ENCODE measurements around the gene DDX42.

DDX42 gene

DNA sequence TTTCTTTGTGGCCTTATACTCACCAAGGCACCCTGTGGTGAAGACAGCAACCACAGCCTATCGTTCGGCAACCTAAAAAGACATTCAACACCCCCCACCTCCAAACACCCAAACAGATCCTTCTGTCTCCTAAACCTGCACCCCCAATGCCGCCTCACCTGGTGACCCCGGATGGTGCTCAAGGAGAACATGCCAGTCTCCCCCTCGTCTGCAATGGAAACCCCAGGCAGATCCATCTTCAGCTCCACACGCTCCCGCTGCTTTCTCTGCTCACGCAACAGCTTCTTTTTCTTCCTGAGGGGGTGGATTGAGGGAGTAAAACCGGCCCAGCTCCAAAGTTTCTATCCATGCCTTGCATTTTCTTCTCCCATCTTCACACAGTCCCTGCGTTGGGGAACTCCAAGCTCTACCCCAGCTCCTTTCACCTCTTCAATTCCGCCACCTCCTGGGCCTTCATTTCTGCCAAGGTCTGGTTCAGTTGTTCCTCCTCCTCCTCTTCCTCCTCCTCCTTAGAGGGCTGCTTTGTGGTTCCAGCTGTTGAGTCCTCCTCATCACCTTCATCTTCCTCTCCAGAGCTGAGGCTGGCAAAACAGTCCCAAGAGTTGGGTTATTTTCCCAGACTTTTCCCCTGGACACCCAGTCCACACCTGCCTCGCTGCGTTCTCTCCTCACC lies 49.8 kb downstream of the DDX42 start:
- no peak for DNase-seq

DNA sequence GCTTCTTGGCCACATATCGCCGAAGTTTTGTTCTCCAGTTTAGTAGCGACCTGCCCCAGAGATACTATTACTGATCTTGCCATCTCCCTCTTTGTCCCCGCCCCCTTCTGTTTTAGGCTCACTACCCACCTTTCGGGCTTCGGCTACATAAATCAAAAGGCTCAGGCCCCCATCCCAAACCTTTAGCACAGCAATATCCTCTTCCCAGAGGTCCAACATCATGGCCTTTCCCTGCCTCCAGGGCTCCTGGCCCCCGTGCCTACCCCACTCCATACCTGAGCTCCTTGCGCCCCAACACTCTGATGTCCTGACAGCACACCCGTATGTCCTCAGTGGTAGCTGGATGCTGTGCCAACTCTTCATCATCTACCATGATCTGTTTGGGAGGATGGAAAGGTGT lies 50.4 kb downstream of the DDX42 start:
- no peak for DNase-seq

DNA sequence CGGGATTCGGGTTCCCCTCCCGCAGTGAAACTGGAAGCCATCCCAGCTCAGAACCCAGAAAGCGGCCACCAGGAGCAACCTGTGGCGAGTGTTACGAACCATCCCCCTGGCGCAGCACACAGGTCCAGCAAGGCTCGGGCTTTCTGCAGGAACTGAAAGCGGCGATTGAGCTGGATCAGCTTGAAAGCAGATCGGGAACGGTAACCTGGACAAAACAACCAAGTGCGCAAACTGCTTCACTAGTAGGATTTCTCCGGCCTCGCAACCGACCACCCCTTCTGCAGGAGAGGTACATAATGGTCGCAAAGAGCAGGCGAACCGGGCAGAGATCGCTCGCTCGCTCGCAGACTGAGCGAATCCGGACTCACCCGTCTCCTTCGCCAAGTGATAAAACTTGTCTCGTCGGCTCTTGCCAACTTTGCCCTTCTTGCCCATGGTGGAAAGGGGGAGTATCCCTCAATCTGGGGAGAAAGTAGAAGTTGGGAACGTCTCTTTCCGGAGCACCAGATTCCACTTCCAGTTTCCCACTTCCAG lies 52.6 kb downstream of the DDX42 start:
- DNase-seq, result no peak

DNA sequence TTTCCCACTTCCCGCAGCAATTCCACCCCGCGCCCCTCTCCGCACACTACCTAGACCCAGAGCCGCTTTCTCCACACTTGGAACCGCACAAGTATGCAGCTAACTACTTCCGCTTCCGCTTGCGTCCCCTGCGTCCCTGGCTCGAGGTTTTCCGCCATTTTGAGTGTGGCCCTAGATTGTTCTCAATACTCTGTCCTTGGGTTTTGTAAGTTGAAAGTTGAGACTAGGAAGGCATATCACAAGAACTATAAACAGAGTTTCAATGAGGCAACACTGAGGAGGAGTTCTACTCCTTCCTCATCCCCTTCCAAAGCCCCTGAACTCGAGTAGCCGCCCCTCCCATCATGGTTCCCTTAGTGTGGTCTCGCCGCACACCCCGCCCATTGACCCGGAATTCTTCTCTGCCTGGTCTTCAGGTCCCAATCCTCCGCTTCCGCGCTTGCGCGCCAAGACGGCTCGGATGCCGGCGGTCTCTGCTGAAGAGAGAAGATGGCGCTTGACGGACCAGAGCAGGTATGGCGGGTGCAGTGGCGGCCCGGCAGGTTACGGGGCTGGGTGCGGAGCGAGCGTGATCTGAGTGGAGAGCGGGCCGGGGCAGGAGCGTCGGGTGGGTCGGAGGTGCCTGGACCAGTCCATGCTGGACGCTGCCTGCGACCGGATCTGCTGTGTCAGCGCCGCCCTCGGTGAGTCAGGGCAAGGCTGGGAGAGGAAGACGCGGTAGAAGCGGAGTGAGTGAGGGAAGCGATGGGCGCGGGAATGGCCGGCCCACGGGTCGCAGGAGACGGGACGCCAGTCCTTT lies 53.2 kb downstream of the DDX42 start, which contains the start of the genes FTSJ3 and PSMC5:
TSS of gene FTSJ3 (minus strand) at position 662 of the 799 bp plus-strand sequence. CDS start 761 bp downstream, outside the sequence.
TSS of gene PSMC5 (plus strand) at position 430 of the 799 bp plus-strand sequence. CDS start at position 490, 60 bp downstream.
- peak; percentile 85 to 92 (median 90) for DNase-seq

DNA sequence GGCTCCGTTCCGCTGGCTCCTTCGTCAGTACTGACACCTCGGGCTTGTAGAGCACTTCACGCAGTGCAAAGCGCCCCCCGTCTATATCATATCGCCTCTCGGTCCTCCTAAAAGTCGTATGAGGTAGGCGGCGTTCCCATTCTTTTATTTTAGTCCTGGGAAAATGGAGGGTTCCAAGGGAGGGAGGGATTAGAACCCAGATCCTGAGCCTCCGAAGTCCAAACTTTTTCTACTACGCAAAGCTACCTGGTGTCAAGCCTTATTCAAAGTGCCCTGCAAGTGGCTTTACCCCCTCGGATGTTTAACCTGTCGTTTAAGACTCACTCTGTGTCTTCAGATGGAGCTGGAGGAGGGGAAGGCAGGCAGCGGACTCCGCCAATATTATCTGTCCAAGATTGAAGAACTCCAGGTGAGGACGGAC lies 53.8 kb downstream of the DDX42 start:
- DNase-seq, result no peak

DNA sequence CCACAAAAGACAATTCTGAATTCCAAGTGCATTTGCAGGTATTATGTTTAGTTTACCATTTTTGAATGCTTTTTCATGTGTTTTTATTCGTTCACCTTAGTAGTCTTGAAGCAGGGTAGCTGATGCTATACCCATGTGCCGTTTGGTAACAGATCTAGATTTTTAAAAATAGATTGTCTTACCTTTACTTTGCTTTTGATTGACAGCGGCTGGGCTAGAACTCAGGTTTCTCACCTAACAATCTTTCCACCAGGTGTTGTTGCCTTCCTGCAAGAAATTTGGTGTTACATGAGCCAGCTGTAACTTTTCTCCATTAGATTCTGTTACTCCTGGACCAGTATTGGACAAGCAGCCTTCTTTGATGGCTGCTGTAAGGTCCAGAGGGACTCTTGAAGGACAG lies 55.0 kb downstream of the DDX42 start:
- no peak for DNase-seq

DNA sequence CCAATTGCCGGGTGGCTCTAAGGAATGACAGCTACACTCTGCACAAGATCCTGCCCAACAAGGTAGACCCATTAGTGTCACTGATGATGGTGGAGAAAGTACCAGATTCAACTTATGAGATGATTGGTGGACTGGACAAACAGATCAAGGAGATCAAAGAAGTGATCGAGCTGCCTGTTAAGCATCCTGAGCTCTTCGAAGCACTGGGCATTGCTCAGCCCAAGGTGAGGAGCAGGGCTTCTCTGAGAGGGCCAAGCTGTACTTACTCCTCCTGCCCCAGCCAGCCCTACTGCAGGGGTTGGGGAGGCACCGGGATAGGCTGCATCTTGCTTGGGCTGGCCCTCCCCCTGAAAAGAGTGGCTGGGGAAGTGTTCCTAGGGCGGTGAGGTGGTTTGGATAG lies 56.3 kb downstream of the DDX42 start:
- no peak for DNase-seq

DNA sequence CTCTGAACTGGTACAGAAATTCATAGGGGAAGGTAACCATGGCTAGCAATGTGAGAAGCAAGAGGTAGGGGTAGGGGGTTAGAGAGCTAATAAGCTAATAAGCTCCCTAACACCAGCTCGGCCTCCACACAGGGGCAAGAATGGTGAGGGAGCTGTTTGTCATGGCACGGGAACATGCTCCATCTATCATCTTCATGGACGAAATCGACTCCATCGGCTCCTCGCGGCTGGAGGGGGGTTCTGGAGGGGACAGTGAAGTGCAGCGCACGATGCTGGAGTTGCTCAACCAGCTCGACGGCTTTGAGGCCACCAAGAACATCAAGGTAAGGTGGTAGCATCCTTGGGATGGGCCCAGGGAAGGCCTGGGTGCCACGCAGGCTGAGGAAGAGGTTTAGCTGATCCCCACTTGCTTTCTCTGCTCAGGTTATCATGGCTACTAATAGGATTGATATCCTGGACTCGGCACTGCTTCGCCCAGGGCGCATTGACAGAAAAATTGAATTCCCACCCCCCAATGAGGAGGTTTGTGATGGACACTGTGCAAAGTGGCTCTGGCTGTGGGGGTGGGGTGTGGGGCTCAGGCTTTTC lies 57.0 kb downstream of the DDX42 start:
- DNase-seq, result no peak

DNA sequence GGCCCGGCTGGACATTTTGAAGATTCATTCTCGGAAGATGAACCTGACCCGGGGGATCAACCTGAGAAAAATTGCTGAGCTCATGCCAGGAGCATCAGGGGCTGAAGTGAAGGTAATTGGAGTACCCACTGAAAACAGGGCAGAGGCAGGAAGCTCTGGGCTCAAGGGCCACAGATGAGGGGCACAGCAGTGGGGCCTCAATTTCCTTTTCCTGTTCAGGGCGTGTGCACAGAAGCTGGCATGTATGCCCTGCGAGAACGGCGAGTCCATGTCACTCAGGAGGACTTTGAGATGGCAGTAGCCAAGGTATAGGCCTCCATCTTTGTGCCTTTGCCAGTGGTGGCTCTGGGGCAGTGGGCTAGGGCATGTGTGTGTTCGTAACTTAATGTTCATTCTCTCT lies 57.5 kb downstream of the DDX42 start:
- no peak for DNase-seq

DNA sequence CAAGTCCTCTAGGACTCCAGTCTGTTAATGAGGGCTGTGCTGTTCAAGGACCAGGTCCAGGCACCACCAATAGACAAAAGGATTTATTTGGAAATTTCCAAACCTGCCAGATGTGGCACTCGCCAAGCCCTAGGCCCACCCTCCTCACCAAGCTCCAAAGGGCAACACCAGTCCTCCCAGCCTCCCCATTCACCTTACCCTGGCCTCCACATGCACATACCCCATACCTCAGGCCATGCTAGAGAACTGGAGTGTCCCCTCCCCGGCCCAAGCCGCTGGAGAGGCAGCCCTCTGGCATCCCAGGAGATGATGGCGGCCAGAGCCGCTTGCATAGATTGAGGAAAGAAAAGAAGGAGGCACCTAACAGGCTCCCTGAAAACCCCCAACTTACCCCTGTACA lies 58.0 kb downstream of the DDX42 start:
- DNase-seq, result no peak

DNA sequence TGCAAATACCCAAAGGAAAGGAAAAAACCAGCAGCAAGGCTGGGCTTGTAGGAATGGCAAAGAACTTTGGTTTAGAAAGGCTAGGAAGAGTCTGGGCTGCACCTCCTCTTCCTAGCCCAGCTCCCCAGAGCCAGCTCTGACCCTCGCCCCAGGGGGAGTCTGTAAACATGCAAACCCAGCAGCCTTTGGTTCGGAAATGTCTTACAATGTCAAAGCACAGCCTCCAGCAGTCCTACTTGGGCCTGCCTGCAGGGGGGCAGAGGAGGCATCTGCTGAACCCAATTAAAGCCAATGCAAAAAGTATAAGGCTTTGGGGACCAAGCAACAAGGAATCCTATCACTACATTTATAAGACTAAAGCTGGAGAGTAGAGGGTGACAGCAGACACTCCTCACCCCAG lies 58.5 kb downstream of the DDX42 start:
- DNase-seq, result no peak

DNA sequence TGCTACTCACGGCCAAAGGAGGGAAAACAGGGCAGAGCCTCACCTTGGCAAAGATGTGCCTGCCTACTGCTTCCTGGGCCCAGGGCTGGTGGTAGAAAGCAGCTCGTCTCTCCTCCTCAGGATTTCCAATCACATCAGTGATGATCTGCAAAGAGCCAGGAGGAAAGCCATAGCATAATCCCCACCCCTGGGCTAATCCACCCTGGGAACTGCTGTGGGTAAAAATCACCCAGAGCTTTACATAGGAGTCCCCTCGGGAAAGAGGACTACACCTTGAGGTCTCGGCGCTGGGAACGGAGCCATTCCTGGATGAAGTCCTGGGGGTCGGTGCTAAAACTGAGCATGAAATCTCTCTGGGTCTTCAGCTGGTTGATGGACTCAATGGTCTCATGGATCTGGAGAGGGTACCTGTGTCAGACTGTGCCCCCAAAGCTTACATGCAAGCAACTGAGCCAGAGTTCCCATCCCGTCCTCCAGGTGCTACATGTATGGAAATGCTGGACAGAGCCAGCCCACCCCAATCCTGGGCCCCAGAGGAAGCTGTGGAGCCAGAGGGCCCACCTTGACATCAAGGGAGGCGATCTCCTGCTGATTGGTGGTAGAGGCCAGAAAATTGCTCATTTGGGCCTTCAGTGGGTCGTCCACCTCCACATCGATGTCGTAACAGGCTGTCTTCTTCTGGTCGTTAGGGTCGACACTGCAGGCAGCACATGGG lies 59.2 kb downstream of the DDX42 start:
- DNase-seq, result no peak

DNA sequence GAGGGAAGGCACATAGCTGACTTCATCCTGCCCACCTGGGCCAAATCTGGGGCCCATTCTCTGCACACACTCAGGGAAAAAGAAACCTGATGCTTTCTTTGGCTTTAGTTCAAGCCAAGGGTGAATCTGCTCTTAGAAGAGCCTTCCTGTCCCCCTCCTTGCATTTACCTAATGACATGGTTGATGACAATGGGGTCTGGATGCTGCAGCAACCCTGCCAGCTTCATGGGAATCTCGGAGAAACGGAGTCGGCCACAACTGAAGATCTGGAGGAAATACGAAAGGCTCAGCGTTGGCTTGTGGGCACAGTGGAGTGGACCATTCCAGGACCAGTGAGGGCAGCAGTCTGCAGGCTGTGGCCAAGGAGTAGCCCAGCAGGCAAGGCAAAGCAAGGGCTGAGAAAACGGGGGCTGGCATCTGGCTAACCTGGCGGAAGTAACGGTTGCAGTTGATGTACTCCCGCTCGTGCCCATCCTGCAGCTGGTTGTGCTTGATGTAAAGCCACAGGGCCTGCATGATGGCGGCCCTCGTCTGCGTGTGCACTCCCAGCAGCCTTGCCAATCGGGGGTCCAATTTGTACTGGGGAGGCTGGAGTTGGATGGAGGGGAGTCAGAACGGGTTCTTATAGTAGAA lies 59.9 kb downstream of the DDX42 start:
- DNase-seq, result no peak

DNA sequence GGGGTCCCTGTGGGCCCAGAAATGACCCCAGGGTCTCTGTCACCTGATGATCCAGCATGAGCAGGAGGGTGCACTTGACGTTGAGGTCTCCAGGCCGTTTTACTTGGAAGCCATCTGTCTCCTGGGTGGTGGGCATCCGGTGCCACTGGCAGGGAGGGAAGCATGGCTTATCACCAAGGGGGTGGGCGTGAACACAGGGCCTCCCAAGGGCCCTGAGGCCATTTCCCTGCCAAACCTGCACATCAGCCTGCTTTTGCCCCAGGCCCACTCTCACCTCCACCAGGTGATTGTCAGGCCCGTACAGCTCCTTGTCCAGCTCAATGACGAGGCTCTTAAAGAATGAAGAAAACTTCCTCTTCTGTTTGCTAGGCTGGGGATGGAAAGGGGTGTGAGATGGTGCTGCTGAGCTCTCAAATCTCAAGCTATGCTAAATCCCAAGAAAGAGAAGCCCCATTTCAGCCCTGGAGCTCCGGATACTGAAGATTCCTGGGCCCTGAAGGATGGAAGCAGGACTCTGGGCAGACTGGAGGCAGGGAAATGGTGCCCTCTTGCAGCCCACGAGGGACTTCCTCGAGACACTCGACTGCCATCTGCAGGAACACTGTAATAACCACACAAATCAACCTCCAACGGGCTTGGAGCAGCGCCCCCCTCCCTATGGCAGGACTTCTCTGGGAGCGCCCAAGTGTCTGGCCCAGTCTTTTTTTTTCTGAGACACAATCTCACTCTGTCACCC lies 60.6 kb downstream of the DDX42 start:
- peak in 2 of 4 experiments; percentile 14 to 29 for DNase-seq

DNA sequence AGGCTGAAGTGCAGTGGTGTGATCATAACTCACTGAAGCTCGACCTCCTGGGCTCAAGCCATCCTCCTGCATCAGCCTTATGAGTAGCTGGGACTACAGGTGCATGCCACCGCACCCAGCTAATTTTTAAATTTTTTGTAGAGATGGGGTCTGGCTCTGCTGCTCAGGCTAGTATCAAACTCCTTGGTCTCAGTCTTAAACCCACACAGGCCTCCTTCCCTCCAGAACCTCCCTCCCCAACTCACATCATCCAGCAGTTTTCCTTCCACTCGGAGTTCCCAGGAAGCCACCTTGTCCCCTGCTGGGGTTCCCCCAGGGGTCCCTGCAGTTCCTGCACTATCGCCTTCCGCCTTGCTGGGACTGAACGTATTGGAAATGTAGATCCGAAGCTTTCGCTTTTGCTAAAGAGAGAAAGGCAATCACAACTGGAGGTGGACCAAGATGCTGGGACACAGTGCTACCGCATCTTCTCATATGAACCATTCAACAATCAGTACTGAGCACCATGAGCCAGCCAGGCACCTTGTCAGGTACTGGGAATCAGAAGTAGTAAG lies 61.3 kb downstream of the DDX42 start:
- DNase-seq, result no peak

DNA sequence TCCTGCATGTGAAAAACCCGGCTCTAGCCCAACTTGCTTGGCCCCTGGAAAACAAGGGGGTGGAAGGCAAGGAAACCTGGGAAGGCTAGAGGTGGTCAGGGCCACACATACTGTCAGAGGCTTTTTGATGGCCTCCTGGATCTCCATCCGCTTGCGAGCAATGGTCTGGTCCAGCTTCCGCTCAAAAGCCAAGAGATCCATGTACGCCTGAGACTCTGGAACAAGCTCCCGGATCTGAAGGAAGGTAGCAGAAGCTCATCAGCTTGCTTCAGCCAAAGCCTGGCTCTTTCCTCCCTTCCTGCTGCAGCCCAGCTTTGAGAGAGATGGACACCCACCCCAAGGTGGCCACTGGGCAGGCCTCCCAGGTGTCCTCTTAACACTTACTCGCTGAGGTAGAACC lies 62.8 kb downstream of the DDX42 start:
- DNase-seq, result no peak

DNA sequence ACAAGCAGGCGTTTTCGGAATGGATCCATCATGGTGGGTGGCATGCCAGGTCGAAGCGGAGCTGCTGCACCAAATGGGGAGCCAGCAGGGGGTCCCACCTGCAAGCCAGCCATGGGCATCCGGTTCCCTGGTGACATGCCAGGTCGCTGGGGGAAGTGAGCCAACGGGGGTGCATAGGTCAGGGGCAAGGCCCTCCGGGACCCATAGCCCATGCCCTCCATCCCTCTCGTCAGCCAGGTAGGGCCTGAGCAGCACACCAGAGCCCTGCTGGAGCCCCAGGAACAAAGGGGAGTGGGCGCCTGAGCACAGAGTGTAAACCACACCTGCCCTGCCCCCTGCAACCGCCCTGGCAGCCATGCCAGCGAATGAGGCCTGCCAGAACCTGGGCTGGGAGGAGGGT lies 63.5 kb downstream of the DDX42 start:
- no peak for DNase-seq

DNA sequence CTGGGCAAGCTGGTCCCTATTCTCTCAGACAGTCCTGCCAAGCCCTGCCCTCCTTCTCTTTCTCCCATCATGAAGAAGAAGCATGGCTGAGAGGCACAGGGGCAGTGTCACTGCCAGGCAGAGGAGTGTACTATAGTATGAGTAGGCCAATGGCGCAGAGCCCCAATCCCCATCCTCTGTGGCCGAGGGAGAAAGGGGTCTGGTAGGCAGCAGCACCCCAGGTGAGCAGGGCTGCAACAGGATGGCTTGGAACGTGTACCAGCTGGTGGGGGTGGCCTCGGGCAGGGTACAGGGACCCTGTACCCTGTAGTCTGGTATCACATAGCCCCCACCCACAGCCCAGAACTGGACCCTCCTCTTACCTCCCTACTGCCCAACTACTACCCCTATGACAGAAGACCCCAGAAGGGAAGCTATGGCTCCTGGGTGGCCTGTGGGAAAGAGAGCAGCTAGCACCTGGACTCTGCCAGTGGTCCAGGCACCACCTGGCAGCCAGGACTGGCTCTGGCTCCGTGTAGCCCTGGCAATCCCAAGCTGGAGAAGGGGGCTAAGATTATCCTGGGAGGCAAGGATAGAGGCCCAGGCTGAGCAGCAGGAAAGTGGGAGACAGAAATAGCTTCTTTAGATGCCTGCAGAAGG lies 64.1 kb downstream of the DDX42 start:
- no peak for DNase-seq

DNA sequence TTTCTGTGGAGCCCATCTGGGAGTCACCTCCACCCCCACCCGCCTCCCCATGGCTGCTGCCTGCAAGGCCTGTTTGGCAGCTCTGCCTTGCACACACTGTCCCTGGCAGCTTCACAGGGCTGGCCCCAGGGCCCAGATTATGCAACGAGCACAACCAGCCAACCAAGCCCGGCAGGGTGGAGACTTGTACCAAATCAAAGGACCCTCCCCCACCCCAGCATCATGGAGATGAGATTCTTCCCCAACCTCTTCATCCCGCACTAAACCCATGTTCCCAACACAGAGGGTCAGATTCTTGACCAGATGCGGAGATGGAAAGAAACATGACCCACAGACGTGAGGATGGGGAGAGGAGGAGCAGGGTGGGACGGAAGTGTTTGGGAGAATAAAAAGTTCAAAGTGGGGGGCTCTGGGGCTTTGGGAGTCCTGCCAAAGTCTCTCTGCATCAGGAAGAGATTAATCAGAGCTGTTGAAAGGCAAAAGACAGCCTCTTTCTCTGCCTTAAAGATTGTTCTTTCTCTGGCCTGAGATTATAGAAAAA lies 64.7 kb downstream of the DDX42 start:
- DNase-seq, result no peak

DNA sequence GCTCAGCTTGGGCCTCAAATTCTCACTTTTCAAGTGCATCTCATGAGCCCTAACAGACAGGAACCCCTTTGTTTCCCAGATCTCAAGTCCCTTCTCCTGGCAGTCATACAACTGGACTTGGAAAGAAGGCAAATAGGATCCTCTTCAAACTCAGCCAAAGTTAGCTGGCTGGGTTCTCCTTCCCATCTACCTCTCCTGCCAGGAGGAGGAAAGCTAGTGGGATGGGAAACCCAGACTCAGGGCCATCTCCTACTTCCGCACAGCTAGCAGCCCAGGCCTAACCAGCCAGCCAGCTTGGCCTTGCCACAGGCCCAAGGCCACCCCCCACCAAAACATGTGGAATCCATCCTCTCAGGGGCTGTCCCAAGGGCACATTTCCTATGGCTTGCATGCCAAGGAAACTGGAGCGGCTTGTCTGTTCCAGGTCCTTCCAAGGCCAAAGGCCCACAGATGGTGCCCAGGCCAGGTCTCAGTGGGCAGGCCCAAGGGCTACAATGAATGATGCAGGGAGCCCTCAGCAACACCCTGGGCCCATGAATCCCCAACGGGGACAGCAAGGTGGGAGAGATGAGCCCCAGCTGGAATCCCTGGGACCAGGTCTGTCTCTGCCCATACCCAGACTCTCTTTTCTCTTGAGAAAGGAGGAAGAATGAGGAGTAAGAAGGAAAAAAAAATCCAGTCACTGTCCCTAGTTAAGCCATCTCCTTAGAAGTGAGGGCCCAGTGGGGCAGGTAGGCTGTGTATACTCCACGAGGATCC lies 66.8 kb downstream of the DDX42 start:
- DNase-seq, result no peak
